Breast epithelium (tissue), 3 donors: ENCODE data around the gene RXFP1.

Source experiments
- CTCF ChIP-seq, 3 donors: fragments of 450-650 bp; IDR thresholded peaks; one replicate each; pipeline ENCODE4 v1.5.1; 2016 to 2017; ENCODE audit warnings: antibody characterized with exemption in 3 of 3, mild to moderate bottlenecking in 3 of 3, moderate library complexity in 3 of 3
- POLR2A ChIP-seq: fragments of 450-650 bp; IDR thresholded peaks from one replicate; pipeline ENCODE4 v1.6.1; 2016; ENCODE audit warnings: antibody characterized with exemption, mild to moderate bottlenecking, moderate library complexity
- POLR2AphosphoS5 ChIP-seq, 3 donors: sonication (generic); formaldehyde crosslinking; IDR thresholded peaks; one replicate each; pipeline ENCODE4 v1.6.1; 2017; ENCODE audit warnings: antibody characterized with exemption in 3 of 3

DNA sequence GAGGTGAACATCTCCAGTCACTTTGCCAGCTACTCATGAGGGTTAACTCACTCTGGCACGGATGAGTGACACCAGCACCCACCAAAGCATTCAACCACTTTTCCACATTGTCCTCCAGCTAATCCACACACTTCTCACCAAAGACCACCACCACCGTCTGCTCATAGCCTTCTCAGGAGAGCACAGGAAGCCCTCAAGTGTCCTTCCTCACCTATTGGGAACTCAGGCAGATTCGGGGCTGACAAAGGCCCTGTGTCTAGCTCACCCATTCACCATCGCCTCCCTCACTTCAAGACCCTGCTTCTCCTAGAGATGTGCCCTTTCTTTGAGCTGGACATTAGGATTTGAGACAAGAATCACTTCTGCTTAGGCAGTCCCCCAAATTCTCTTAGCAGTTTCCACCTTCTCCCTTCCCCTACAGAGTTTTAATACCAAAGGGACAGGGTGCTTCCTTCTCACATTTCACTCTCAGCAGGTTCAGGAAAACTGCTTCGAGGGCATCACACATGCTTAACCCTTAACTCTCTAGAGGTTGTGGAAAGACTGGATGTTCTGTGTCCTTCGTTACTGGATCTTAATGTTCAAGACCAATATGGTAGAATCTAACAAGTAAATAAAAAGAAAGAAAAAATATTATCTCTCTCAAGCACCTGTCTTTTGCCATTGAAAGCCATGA is 11.0 kb downstream of the RXFP1 start:
- TF ChIP-seq CTCF (IDR thresholded peaks at IDR 0.05) = no peak
- TF ChIP-seq POLR2AphosphoS5 (IDR thresholded peaks at IDR 0.05) = no peak
- TF ChIP-seq POLR2A = no peak
